OCI-LY1 (cell line): ENCODE results near the gene SLC9C2.

Source experiments
- CTCF ChIP-seq: fragments of 200-600 bp; sonication (generic), shearing (Covaris generic); IDR thresholded peaks from 2 replicates; pipeline ENCODE4 v1.5.1; 2017; ENCODE audit warnings: mild to moderate bottlenecking, antibody characterized with exemption, low read length, moderate library complexity, mixed read lengths
- EZH2 ChIP-seq: fragments of 200-600 bp; sonication (generic), shearing (Covaris generic); IDR thresholded peaks from 2 replicates; pipeline ENCODE4 v1.8.0; 2017; ENCODE audit warnings: borderline replicate concordance, mixed run types, mild to moderate bottlenecking, antibody characterized with exemption, low read length, moderate library complexity, mixed read lengths

- TF ChIP-seq CTCF (no peak), EZH2 (no peak)
These were observed 107.1 kb downstream of the SLC9C2 start for GRCh38 chr1:173495609-173496267.
